GM21717 (cell line): ENCODE data around the gene WNT3.

ENCODE experiments used
- ATAC-seq: cut with Tn5 transposase; IDR thresholded peaks from one replicate; pipeline ENCODE4 v1.9.1; 2021; ENCODE audit warnings: mild to moderate bottlenecking, moderate library complexity; ENCODE audit not compliant: unreplicated experiment

Gene WNT3

GRCh38 chr17:46736100-46736499, 82.4 kb downstream of the WNT3 start:
- no peak for ATAC-seq

- ATAC-seq = no peak
Observed at GRCh38 chr17:46733837-46734475, 84.5 kb downstream of the WNT3 start.

- no peak for ATAC-seq
Observed at GRCh38 chr17:46732754-46733398, 85.6 kb downstream of the WNT3 start.

- no peak for ATAC-seq
Observed at GRCh38 chr17:46732160-46732559, 86.3 kb downstream of the WNT3 start.

- no peak for ATAC-seq
Observed at GRCh38 chr17:46730679-46731078, 87.8 kb downstream of the WNT3 start.

GRCh38 chr17:46730026-46730425, 88.5 kb downstream of the WNT3 start:
- no peak for ATAC-seq

GRCh38 chr17:46727572-46728348, 90.7 kb downstream of the WNT3 start:
- ATAC-seq = no peak

- ATAC-seq = no peak
Observed at GRCh38 chr17:46726206-46726605, 92.3 kb downstream of the WNT3 start.

GRCh38 chr17:46722662-46723285, 95.7 kb downstream of the WNT3 start:
- ATAC-seq = no peak

GRCh38 chr17:46720408-46720807, 98.1 kb downstream of the WNT3 start:
- no peak for ATAC-seq

- ATAC-seq = no peak
Observed at GRCh38 chr17:46719891-46720290, 98.6 kb downstream of the WNT3 start.

- no peak for ATAC-seq
Observed at GRCh38 chr17:46717999-46718398, 100.5 kb downstream of the WNT3 start.
